HepG2 (cell line): ENCODE data around the gene PPP4R2. TPM values are rescaled to one million over a fixed set of nuclear protein-coding genes. Genes with fewer than 3 reads are reported as not detected.

Experiments used
- ATAC-seq: fragments of 200-7000 bp; cut with Tn5 transposase; 3 replicates; pipeline ENCODE4 v1.9.1; 2020; ENCODE audit warnings: mild to moderate bottlenecking, moderate library complexity
- BruUV-seq: library from RNA; stranded (reverse); fragments of 400-500 nt; replicated peaks from 2 replicates; lab custom pipeline; 2021; lab: Mats Ljungman, UMichigan
- CTCF ChIA-PET: fragments of 300-600 bp; formaldehyde crosslinking; extraction: SDS; loops from one replicate; lab custom pipeline; 2021; ENCODE audit warnings: low total read pairs, inconsistent platforms, low intra/inter-chr PET ratio; lab: Yijun Ruan, JAX
- POLR2A ChIA-PET: fragments of 350-600 bp; sonication (Branson Sonifier 250); formaldehyde crosslinking; loops from one replicate; lab custom pipeline; 2020; ENCODE audit warnings: antibody characterized with exemption, inconsistent platforms; lab: Yijun Ruan, JAX
- DNase-seq: peaks from one replicate; pipeline ENCODE4 v3.0.0-alpha.2; 2015; ENCODE audit warnings: low spot score
- FAIRE-seq: peaks from 3 replicates; lab custom pipeline; 2011; peaks lifted over from hg19 to GRCh38; lab: Jason Lieb, UNC
- H2AFZ ChIP-seq: one replicate; pipeline ENCODE4 v1.6.1; 2011; ENCODE audit warnings: low read length, inconsistent platforms
- H3K27ac ChIP-seq: fragments of 300-600 bp; 3 replicates; pipeline ENCODE4 v1.8.0; 2011; ENCODE audit warnings: mixed run types, mild to moderate bottlenecking, mixed read lengths, low read length, inconsistent platforms; ENCODE audit not compliant: insufficient read depth; ENCODE audit errors: extremely low read length
- H3K27me3 ChIP-seq, 2 experiments: fragments of 200-600 bp in 1 of 2; 2 replicates in 1 of 2; 3 replicates in 1 of 2; pipeline versions ENCODE4 v1.6.0 to v1.8.0; 2011; ENCODE audit warnings: low read length in 2 of 2, mild to moderate bottlenecking in 2 of 2, moderate library complexity in 2 of 2, inconsistent platforms in 1 of 2; ENCODE audit not compliant: insufficient read depth in 2 of 2, control insufficient read depth in 1 of 2
- H3K36me3 ChIP-seq, 2 experiments: fragments of 200-600 bp in 1 of 2; replicated peaks in 1 of 2; 2 replicates in 1 of 2; 3 replicates in 1 of 2; pipeline versions ENCODE4 v1.5.1 to v1.8.0; 2011; ENCODE audit warnings: low read length in 2 of 2, inconsistent platforms in 1 of 2; ENCODE audit not compliant: insufficient read depth in 2 of 2, control insufficient read depth in 1 of 2
- H3K4me1 ChIP-seq: 2 replicates; pipeline ENCODE4 v1.5.1; 2012; ENCODE audit warnings: low read length, inconsistent platforms; ENCODE audit not compliant: insufficient read depth
- H3K4me2 ChIP-seq: 2 replicates; pipeline ENCODE4 v1.6.0; 2011; ENCODE audit warnings: low read depth, low read length, inconsistent platforms
- H3K4me3 ChIP-seq, 3 experiments: fragments of 200-600 bp in 1 of 3; sonication (generic), shearing (Covaris generic) in 1 of 3; replicated peaks in 1 of 3; 2 replicates each; pipeline ENCODE4 v1.5.1; 2011 to 2016; ENCODE audit warnings: low read length in 3 of 3, inconsistent platforms in 2 of 3, low read depth in 2 of 3, mild to moderate bottlenecking in 2 of 3, control low read depth in 1 of 3, mixed read lengths in 1 of 3; ENCODE audit not compliant: insufficient read depth in 1 of 3
- H3K79me2 ChIP-seq: one replicate; pipeline ENCODE4 v1.6.1; 2011; ENCODE audit warnings: low read length, inconsistent platforms; ENCODE audit not compliant: insufficient read depth
- H3K9ac ChIP-seq: 2 replicates; pipeline ENCODE4 v1.6.0; 2011; ENCODE audit warnings: mild to moderate bottlenecking, low read depth, low read length, inconsistent platforms; ENCODE audit not compliant: insufficient read depth
- H3K9me3 ChIP-seq: 2 replicates; pipeline ENCODE4 v1.5.1; 2012; ENCODE audit warnings: mild to moderate bottlenecking, low read length
- H4K20me1 ChIP-seq: 2 replicates; pipeline ENCODE4 v1.6.0; 2011; ENCODE audit warnings: inconsistent platforms, mild to moderate bottlenecking, low read length, moderate library complexity; ENCODE audit not compliant: insufficient read depth
- DBP ChIP-seq: sonication (generic); formaldehyde crosslinking; IDR thresholded peaks from 2 replicates; pipeline ENCODE4 v1.4.0; 2020; ENCODE audit warnings: missing genetic modification reagents; ENCODE audit errors: not compliant biosample characterization
- GLI4 ChIP-seq: sonication (generic); formaldehyde crosslinking; IDR thresholded peaks from 2 replicates; pipeline ENCODE4 v1.5.1; 2020; ENCODE audit warnings: missing genetic modification reagents, mild to moderate bottlenecking, moderate library complexity, borderline replicate concordance
- SAP130 ChIP-seq: IDR thresholded peaks from 2 replicates; pipeline ENCODE4 v1.6.1; 2016; ENCODE audit warnings: low read depth
- TEAD2 ChIP-seq: sonication (generic); formaldehyde crosslinking; IDR thresholded peaks from 2 replicates; pipeline ENCODE4 v1.9.0; 2021; ENCODE audit warnings: missing genetic modification reagents
- ZNF121 ChIP-seq: sonication (generic); formaldehyde crosslinking; IDR thresholded peaks from 2 replicates; pipeline ENCODE4 v1.5.0; 2020; ENCODE audit warnings: mild to moderate bottlenecking, missing genetic modification reagents
- ZNF232 ChIP-seq: sonication (generic); formaldehyde crosslinking; IDR thresholded peaks from 2 replicates; pipeline ENCODE4 v1.4.0; 2020; ENCODE audit warnings: missing genetic modification reagents, borderline replicate concordance
- ZNF274 ChIP-seq: sonication (generic); formaldehyde crosslinking; IDR thresholded peaks from 2 replicates; pipeline ENCODE4 v1.5.1; 2020; ENCODE audit warnings: mild to moderate bottlenecking, missing genetic modification reagents
- ZNF557 ChIP-seq: sonication (generic); formaldehyde crosslinking; IDR thresholded peaks from 2 replicates; pipeline ENCODE4 v1.4.0; 2020; ENCODE audit warnings: missing genetic modification reagents
- ZNF788 ChIP-seq: sonication (generic); formaldehyde crosslinking; IDR thresholded peaks from 2 replicates; pipeline ENCODE4 v1.5.0; 2020; ENCODE audit warnings: mild to moderate bottlenecking, missing genetic modification reagents, borderline replicate concordance
- WGBS: methylation state at CpG from one replicate; pipeline ENCODE4 v1.1.6; 2017; ENCODE audit warnings: low lambda C conversion rate; 5-methylcytosine and 5-hydroxymethylcytosine counted together
- in situ Hi-C: cut with HindIII; loops from 2 replicates; pipeline ENCODE4 v1.10.0; 2017; ENCODE audit warnings: low pct_unique_long_range_greater_than_20kb; ENCODE audit not compliant: extremely low pct_ligation_motif_present
- intact Hi-C: fragments of 100-400 bp; cut with micrococcal nuclease; formaldehyde crosslinking; loops from one replicate; pipeline ENCODE4 v1.10.0; 2022; ENCODE audit not compliant: unreplicated experiment
- polyA plus RNA-seq, 8 experiments: library from polyadenylated mRNA; depleted of rRNA in 3 of 8; stranded (reverse) in 7 of 8; unstranded in 1 of 8; fragments of >200 nt; fragmentation: Illumina TruSeq in 4 of 8; extraction: Trizol in 4 of 8; gene quantifications; 2 replicates each; pipeline versions ENCODE4 v1.2.1 to v1.2.3, GENCODE V29; 2011 to 2016; ENCODE audit warnings: low read depth in 4 of 8, missing spikeins in 1 of 8, mixed read lengths in 1 of 8; ENCODE audit not compliant: insufficient read depth in 1 of 8
- total RNA-seq, 5 experiments: library from RNA; depleted of rRNA; stranded (reverse); fragments of >200 nt; fragmentation: Illumina TruSeq; extraction: Trizol; gene quantifications; 2 replicates each; pipeline ENCODE4 v1.2.3, GENCODE V29; 2016; ENCODE audit warnings: low read depth in 1 of 5
- TF ChIP-seq, protein P1 (sequence below): IDR thresholded peaks from 2 replicates; pipeline ENCODE4 v1.6.1; 2016; ENCODE audit warnings: mild to moderate bottlenecking

PPP4R2 gene
- total and polyA plus RNA-seq, 2 of the 13 experiments (the other 11 are each of a cell fraction or from before 2014, with no cell fraction given), result 22.3 to 161 TPM

DNA sequence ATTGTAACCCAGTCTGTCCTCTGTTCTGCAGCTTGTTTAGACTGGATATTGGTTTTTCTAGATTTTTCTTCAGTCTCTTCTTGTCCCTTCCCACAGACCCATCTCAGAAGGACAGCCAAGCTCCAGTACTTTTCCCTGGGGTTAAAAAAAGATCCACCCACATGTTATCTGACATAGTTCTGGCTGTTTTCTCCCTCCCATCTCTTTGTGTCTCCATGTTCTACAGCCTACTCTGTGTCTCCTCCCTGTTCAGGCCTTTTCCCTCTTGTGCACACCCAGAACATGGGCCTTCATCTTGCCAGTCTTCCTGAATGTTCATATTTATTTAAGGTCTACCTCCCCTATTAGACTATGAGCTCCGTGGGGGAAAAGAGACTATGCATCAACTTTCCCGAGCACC, 5.1 kb upstream of the PPP4R2 start:
- BruUV-seq, result no TSS peak
- H3K4me3 ChIP-seq, result no peak overlapping the region
- no peak for ATAC-seq
- WGBS, result 57% methylated on average over 2 of the region's 2 CpGs
- H3K9me3 ChIP-seq, result no peaks in the 10 kb centered on the region
- TF ChIP-seq GLI4 (CRISPR knock-in tag) (no peak), TEAD2 (CRISPR knock-in tag) (no peak), DBP (CRISPR knock-in tag) (no peak), SAP130 (CRISPR knock-in tag) (no peak), ZNF557 (no peak), ZNF232 (CRISPR knock-in tag) (no peak), ZNF121 (no peak), ZNF274 (CRISPR knock-in tag) (no peak), ZNF788 (CRISPR knock-in tag) (no peak)
- TF ChIP-seq, protein P1, sequence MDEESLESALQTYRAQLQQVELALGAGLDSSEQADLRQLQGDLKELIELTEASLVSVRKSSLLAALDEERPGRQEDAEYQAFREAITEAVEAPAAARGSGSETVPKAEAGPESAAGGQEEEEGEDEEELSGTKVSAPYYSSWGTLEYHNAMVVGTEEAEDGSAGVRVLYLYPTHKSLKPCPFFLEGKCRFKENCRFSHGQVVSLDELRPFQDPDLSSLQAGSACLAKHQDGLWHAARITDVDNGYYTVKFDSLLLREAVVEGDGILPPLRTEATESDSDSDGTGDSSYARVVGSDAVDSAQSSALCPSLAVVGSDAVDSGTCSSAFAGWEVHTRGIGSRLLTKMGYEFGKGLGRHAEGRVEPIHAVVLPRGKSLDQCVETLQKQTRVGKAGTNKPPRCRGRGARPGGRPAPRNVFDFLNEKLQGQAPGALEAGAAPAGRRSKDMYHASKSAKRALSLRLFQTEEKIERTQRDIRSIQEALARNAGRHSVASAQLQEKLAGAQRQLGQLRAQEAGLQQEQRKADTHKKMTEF (CRISPR knock-in tag), result no peak
- H3K4me1 ChIP-seq, result peaks cover 13% of the 10 kb centered on the region
- intact Hi-C loops (no loop called here), in situ Hi-C loops (no loop called here)
- POLR2A ChIA-PET, result no interaction called here
- no peak overlapping the region for H3K9ac ChIP-seq
- H3K4me2 ChIP-seq, result no peak overlapping the region
- DNase-seq, result no peak
- no peak overlapping the region for H2AFZ ChIP-seq
- no peaks in the 10 kb centered on the region for H3K36me3 ChIP-seq
- H3K79me2 ChIP-seq, result no peaks in the 10 kb centered on the region
- H4K20me1 ChIP-seq, result no peaks in the 10 kb centered on the region
- CTCF ChIA-PET, result no interaction called here
- H3K27me3 ChIP-seq, result no peaks in the 10 kb centered on the region
- no peak overlapping the region for H3K27ac ChIP-seq
- no peak for FAIRE-seq
